HG03139 (cell line): Measurements from ENCODE around the gene ARHGAP25.

Experiments used
- ATAC-seq: cut with Tn5 transposase; IDR thresholded peaks from one replicate; pipeline ENCODE4 v1.9.1; 2021; ENCODE audit not compliant: unreplicated experiment

ARHGAP25 gene

GRCh38 chr2:68716604-68717304 is 17.9 kb upstream of the ARHGAP25 start:
- ATAC-seq, result no peak

- ATAC-seq, result no peak
Measured at GRCh38 chr2:68717305-68717661, 17.3 kb upstream of the ARHGAP25 start.

GRCh38 chr2:68719912-68720311 is 14.7 kb upstream of the ARHGAP25 start:
- ATAC-seq, result no peak

- no peak for ATAC-seq
Measured at GRCh38 chr2:68720665-68721064, 13.9 kb upstream of the ARHGAP25 start.

GRCh38 chr2:68721482-68722101 is 13.0 kb upstream of the ARHGAP25 start:
- peak; percentile 51 for ATAC-seq

- no peak for ATAC-seq
Measured at GRCh38 chr2:68722712-68723111, 11.9 kb upstream of the ARHGAP25 start.

GRCh38 chr2:68723181-68723580 is 11.4 kb upstream of the ARHGAP25 start:
- ATAC-seq, result no peak

GRCh38 chr2:68726100-68726499 is 8.5 kb upstream of the ARHGAP25 start:
- ATAC-seq, result no peak

- ATAC-seq, result peak; percentile 94
Measured at GRCh38 chr2:68726608-68727367, 7.8 kb upstream of the ARHGAP25 start.

- no peak for ATAC-seq
Measured at GRCh38 chr2:68727683-68728375, 6.8 kb upstream of the ARHGAP25 start.

- ATAC-seq, result no peak
Measured at GRCh38 chr2:68730828-68731227, 3.8 kb upstream of the ARHGAP25 start.

- ATAC-seq, result no peak
Measured at GRCh38 chr2:68732036-68732932, 2.3 kb upstream of the ARHGAP25 start.

GRCh38 chr2:68733365-68733764 is 1.2 kb upstream of the ARHGAP25 start:
- ATAC-seq, result no peak

GRCh38 chr2:68734176-68734575 is 435 bp upstream of the ARHGAP25 start:
- ATAC-seq, result no peak

- ATAC-seq, result no peak
Measured at GRCh38 chr2:68736086-68736485, 1.5 kb downstream of the ARHGAP25 start.

GRCh38 chr2:68737711-68738110 is 3.1 kb downstream of the ARHGAP25 start:
- ATAC-seq, result no peak

- ATAC-seq, result no peak
Measured at GRCh38 chr2:68738906-68739594, 4.4 kb downstream of the ARHGAP25 start.

GRCh38 chr2:68739595-68740399 is 5.2 kb downstream of the ARHGAP25 start:
- no peak for ATAC-seq

- ATAC-seq, result no peak
Measured at GRCh38 chr2:68740400-68740914, 5.8 kb downstream of the ARHGAP25 start.
